Measurements from ENCODE around the gene GLDC.

GLDC gene

DNA sequence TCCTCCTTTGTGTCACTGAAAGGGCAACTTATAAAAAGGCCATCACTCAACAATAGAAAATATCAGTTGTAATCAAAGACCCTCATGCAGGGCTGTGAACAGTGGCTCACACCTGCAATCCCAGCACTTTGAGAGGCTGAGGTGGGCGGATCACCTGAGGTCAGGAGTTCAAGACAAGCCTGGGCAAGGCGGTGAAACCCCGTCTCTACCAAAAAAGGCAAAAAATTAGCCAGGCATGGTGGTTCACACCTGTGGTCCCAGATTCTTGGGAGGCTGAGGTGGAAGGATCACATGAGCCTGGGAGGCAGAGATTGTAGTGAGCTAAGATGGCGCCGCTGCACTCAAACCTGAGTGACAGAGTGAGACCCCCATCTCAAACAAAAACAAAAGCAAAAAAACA, 24.7 kb downstream of the GLDC start:
- TF ChIP-seq, protein P1, sequence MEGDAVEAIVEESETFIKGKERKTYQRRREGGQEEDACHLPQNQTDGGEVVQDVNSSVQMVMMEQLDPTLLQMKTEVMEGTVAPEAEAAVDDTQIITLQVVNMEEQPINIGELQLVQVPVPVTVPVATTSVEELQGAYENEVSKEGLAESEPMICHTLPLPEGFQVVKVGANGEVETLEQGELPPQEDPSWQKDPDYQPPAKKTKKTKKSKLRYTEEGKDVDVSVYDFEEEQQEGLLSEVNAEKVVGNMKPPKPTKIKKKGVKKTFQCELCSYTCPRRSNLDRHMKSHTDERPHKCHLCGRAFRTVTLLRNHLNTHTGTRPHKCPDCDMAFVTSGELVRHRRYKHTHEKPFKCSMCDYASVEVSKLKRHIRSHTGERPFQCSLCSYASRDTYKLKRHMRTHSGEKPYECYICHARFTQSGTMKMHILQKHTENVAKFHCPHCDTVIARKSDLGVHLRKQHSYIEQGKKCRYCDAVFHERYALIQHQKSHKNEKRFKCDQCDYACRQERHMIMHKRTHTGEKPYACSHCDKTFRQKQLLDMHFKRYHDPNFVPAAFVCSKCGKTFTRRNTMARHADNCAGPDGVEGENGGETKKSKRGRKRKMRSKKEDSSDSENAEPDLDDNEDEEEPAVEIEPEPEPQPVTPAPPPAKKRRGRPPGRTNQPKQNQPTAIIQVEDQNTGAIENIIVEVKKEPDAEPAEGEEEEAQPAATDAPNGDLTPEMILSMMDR (conservative IDR thresholded peaks at IDR 0.05; ENCODE audit: low read length) = no peak
- no peak overlapping the region for H3K4me3 ChIP-seq (ENCODE audit: low read length)
- DNase-seq (ENCODE audit: low read depth) = no peak

DNA sequence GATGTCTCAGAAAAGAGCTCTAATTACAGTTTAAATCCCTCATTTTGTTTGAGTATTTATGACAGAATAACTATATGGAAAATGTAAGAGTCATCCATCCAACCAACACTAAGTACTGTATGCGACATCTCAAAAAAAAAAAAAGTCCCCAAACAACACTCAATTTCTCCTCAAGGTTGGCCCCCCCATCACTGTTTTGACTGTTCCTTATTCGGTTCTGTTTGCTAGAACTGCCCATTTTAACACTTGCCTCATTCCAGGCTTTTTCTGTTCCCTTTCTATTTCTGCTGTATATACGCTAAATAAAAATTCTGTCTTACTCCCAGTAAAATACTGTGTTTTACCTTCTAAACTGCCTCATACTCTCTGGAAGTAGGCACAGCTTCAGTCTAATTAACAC, 25.2 kb downstream of the GLDC start:
- no peak for DNase-seq (ENCODE audit: low read depth)
- TF ChIP-seq, protein P1 (conservative IDR thresholded peaks at IDR 0.05; ENCODE audit: low read length) = no peak

DNA sequence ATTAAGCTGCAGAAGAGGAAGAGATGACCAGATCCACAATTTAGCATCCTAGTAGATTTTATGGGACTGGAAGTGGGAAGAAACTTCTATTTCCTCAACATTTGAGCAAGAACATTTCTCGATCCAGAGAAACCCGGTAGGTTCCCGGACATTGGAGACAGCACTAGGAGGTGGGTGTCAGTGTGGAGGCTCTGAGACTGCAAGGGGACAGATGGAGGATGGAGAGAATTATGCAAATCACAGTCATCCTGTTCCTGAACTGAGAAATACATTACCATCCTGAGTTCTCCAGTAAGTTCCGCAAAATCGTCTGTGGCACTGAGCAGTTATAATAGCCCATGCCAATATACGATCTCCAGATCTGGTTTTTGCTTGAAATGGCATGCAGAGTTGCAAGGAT, 25.6 kb downstream of the GLDC start:
- TF ChIP-seq, protein P1 (conservative IDR thresholded peaks at IDR 0.05; ENCODE audit: low read length) = no peak
- DNase-seq (ENCODE audit: low read depth) = no peak
- no peak overlapping the region for H3K4me3 ChIP-seq (ENCODE audit: low read length)

More for the DNA sequence above, 25.2 kb downstream of the GLDC start:
- no peak overlapping the region for H3K4me3 ChIP-seq (ENCODE audit: low read length)

DNA sequence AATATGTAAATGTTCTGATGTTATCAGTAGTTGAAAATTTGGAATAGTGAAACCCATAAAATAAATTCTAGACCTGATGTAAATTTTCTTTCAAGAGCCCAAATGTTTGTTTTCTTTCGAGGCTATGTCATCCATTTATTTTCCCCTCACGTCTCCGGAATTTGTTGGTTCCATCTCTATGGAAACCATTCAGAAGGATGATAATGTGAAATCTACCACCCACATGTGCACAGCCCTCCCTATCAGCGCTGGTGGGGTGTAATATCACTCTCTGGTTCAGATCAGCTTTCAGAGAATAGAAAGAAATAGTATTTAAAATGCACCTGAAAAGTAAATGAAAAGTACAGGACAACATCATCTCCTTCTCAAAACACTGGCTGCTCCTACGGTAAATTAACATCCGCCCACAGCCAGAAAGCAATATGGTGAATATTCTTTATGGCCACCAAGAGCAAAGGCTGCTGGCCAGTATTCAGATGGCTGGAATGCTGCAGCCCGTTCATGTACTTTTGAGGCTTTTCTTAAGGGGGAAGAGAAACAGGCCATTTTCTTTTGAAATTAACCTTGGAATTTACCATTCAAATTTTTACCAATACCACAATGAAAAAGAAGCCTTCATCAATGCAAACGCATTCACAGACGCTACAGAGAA, 28.5 kb downstream of the GLDC start:
- DNase-seq (ENCODE audit: low read depth) = no peak
- no peak overlapping the region for H3K4me3 ChIP-seq (ENCODE audit: low read length)
- TF ChIP-seq, protein P1 (conservative IDR thresholded peaks at IDR 0.05; ENCODE audit: low read length) = no peak

DNA sequence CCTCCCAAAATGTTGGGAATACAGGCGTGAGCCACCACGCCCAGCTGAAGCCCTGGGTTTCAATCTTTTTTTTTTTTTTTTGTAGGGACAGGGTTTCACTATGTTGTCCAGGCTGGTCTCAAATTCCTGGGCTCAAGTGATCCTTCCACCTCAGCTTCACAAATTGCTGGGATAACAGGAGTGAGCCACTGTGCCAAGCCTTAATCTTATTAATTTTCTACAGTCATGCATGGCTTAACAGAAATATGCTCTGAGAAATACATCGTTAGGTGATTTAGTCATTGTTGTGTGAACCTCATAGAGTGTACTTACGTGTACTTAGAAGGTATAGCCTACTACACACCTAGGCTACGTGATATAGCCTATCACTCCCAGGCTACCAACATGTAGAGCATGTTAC, 31.0 kb downstream of the GLDC start:
- no peak for DNase-seq (ENCODE audit: low read depth)
- no peak overlapping the region for H3K4me3 ChIP-seq (ENCODE audit: low read length)
- TF ChIP-seq, protein P1 (conservative IDR thresholded peaks at IDR 0.05; ENCODE audit: low read length) = no peak

DNA sequence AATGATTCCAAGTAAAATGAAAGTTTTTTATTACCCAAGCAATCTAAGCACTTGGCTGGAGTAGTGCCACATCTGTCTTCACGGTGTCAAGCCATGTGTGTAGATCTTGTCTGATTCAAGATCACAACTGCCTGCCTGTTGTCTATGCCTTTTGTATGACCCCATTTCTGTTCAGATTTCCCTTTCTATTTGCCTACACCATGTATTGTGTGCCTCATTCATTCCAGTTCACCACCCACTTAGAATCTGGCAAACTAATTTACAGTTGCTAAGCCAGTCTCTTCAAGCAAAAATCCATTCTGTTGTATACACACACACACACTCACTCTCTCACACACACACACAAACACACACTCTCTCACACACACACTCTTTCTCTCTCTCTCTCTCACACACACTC, 33.7 kb downstream of the GLDC start:
- no peak for DNase-seq (ENCODE audit: low read depth)
- no peak overlapping the region for H3K4me3 ChIP-seq (ENCODE audit: low read length)
- TF ChIP-seq, protein P1 (conservative IDR thresholded peaks at IDR 0.05; ENCODE audit: low read length) = no peak

DNA sequence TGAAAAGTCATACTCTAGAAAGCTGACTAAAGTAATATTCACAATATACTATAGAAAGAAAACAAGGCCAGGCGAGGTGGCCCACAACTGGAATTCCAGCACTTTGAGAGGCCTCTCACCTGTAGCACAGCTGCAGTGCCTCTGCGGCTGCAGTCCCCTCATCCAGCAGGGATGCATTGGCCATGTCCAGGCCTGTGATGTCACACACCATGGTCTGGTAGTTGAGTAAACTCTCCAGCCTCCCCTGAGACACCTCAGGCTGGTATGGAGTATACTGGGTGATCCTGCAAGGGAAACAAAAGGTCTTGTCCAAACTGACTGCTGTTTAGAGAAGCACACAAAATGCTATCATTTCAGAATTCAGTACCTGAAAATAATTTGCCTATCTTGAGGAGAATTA, 35.5 kb downstream of the GLDC start:
- TF ChIP-seq, protein P1 (conservative IDR thresholded peaks at IDR 0.05; ENCODE audit: low read length) = no peak
- no peak for DNase-seq (ENCODE audit: low read depth)
- no peak overlapping the region for H3K4me3 ChIP-seq (ENCODE audit: low read length)
